ENCODE results near the gene LPAR1. TPM values are rescaled to one million over a fixed set of nuclear protein-coding genes. Genes with fewer than 3 reads are reported as not detected.

LPAR1 gene
- total and polyA plus RNA-seq, 10 donors = 8.1 to 63.8 (median 34.4) TPM

DNA sequence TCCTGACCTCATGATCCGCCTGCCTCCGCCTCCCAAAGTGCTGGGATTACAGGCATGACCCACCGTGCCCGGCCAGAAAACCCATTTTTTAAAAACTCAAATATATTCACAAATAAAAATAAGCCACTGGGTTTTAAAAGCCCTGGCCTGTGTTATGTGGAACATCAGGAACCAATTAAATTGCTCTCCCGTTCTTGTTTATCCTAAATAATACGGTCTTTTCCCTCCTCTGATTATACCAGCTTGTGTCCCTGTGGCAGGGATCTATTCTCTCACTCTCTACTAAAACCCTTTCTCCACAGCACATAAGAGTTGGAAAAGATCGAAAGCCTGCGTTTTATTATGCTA, 30.1 kb upstream of the LPAR1 start:
- intact Hi-C loops (cut with DNase I; ENCODE audit: low total_unique reads) = no loop called here
- Histone ChIP-seq H3K27me3 (replicated peaks in 1 of 7) (no peaks in the 10 kb centered on the region), H3K27ac (peak overlapping the region in 7 of 8 donors; percentile 46 to 69 (median 58)), H3K4me3 (no peak overlapping the region), H3K4me1 (peaks cover 0 to 20% (median 0%) of the 10 kb centered on the region in 6 donors), H3K36me3 (no peaks in the 10 kb centered on the region), H3K9me3 (no peaks in the 10 kb centered on the region)
- no peak for TF ChIP-seq POLR2AphosphoS5 (IDR thresholded peaks at IDR 0.05)
- TF ChIP-seq POLR2A (IDR thresholded peaks at IDR 0.05) = no peak
- DNase-seq = no peak
- 90 to 95% (median 94%) methylated on average over 8 of the region's 8 CpGs for WGBS, 5 donors

DNA sequence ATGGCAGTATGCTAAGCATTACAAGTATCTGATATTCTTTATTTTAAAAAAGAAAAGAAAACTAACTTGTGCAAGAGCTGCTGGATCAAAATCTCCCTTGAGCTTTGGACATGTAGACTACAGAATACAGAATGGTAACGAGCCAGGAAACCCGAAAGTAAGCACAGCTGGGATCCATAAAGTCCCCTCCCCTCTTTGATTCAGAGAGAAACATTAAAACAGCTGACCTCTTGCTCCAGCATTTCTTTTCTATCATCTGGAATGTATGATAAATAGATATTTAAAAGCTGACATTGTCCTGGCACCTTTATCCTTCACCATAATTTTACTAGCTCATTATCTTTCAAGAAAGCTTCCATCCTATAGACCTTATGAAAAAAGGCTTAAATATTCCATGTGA, 28.2 kb upstream of the LPAR1 start:
- Histone ChIP-seq H3K4me1 (peaks cover 0 to 20% (median 0%) of the 10 kb centered on the region in 6 donors), H3K27me3 (replicated peaks in 1 of 7) (no peaks in the 10 kb centered on the region), H3K36me3 (no peaks in the 10 kb centered on the region), H3K4me3 (no peak overlapping the region), H3K27ac (peak overlapping the region in 4 of 8 donors; percentile 16 to 69 (median 38)), H3K9me3 (no peaks in the 10 kb centered on the region)
- no peak for DNase-seq
- 73 to 90% (median 79%) methylated on average over 2 of the region's 2 CpGs for WGBS, 5 donors
- intact Hi-C loops (cut with DNase I; ENCODE audit: low total_unique reads) = no loop called here
- TF ChIP-seq, protein P1, sequence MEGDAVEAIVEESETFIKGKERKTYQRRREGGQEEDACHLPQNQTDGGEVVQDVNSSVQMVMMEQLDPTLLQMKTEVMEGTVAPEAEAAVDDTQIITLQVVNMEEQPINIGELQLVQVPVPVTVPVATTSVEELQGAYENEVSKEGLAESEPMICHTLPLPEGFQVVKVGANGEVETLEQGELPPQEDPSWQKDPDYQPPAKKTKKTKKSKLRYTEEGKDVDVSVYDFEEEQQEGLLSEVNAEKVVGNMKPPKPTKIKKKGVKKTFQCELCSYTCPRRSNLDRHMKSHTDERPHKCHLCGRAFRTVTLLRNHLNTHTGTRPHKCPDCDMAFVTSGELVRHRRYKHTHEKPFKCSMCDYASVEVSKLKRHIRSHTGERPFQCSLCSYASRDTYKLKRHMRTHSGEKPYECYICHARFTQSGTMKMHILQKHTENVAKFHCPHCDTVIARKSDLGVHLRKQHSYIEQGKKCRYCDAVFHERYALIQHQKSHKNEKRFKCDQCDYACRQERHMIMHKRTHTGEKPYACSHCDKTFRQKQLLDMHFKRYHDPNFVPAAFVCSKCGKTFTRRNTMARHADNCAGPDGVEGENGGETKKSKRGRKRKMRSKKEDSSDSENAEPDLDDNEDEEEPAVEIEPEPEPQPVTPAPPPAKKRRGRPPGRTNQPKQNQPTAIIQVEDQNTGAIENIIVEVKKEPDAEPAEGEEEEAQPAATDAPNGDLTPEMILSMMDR (IDR thresholded peaks at IDR 0.05 in 8 of 11, conservative IDR thresholded peaks at IDR 0.05 in 3 of 11) = no peak
- TF ChIP-seq POLR2A (IDR thresholded peaks at IDR 0.05) (no peak), POLR2AphosphoS5 (IDR thresholded peaks at IDR 0.05) (no peak)

DNA sequence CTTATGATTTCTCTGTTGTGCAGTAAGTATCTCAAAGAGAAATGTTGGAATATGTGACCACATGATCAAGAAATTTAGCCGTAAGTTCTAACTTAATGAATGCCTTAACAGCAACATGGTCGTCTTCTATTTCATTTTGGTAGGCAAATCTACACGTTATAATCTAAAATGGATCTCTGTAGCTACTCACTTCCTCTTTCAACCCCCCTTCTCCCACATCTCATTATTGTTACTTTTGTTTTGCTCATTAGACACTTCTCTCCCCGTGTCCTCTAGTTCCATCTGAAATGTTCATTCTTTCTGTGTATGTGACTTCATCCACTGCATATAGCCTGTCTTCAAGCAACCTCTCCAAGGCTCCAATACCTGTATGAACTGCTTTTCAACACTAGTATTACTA, 27.1 kb upstream of the LPAR1 start:
- H3K36me3 ChIP-seq = no peaks in the 10 kb centered on the region
- TF ChIP-seq, protein P1 (IDR thresholded peaks at IDR 0.05 in 8 of 11, conservative IDR thresholded peaks at IDR 0.05 in 3 of 11) = no peak
- TF ChIP-seq POLR2A (IDR thresholded peaks at IDR 0.05) = no peak
- TF ChIP-seq POLR2AphosphoS5 (IDR thresholded peaks at IDR 0.05) = no peak
- no peaks in the 10 kb centered on the region for H3K27me3 ChIP-seq (replicated peaks in 1 of 7)
- 61 to 66% (median 63%) methylated on average over 4 of the region's 4 CpGs for WGBS, 5 donors
- no peak overlapping the region for H3K4me3 ChIP-seq
- H3K9me3 ChIP-seq = no peaks in the 10 kb centered on the region
- intact Hi-C loops (cut with DNase I; ENCODE audit: low total_unique reads) = no loop called here
- H3K4me1 ChIP-seq = peaks cover 0 to 20% (median 0%) of the 10 kb centered on the region in 6 donors
- peak overlapping the region in 2 of 8 donors; percentile 60 to 69 for H3K27ac ChIP-seq
- DNase-seq = no peak

DNA sequence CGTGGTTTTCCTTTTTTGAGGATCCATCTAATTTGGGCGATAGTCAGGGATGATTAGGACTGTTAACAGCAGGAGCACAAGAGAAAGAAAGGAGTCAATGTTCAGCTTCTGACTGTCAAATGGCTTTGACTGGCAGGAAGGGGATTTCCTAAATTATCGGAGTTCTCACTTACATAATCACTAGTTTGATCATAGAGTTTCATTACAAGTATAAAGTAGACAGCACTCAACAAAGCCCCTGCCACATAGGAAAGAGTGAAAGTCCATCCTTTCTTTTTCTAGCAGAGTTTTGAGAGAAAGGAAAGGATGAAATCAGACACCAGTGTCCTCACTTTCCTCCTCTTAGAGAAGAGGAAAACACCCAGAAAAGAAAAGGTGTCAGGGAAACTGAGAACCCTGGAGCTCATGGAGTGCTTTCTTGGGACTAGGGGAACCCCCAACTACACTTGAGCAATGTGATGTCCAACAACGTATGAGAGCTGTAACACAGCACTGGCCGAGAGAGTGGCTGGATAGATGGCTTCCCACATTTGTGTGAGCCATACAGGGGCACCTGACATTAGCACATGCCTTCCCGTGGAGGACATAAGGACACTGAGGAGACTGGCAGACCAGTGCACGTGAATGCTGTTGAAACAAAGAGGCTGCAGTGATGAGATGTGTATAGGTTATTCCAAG, 26.0 kb upstream of the LPAR1 start:
- DNase-seq = no peak
- 63 to 82% (median 67%) methylated on average over 7 of the region's 7 CpGs for WGBS, 5 donors
- Histone ChIP-seq H3K27me3 (replicated peaks in 1 of 7) (no peaks in the 10 kb centered on the region), H3K4me3 (no peak overlapping the region), H3K27ac (peak overlapping the region in 1 of 8 donors; percentile 8), H3K36me3 (no peaks in the 10 kb centered on the region), H3K9me3 (no peaks in the 10 kb centered on the region), H3K4me1 (peaks cover 0 to 20% (median 0%) of the 10 kb centered on the region in 6 donors)
- TF ChIP-seq, protein P1 (IDR thresholded peaks at IDR 0.05 in 8 of 11, conservative IDR thresholded peaks at IDR 0.05 in 3 of 11) = no peak
- no peak for TF ChIP-seq POLR2AphosphoS5 (IDR thresholded peaks at IDR 0.05)
- no peak for TF ChIP-seq POLR2A (IDR thresholded peaks at IDR 0.05)
- intact Hi-C loops (cut with DNase I; ENCODE audit: low total_unique reads) = no loop called here
